IMR-90 (cell line): ENCODE data around the gene NTSR1. TPM values are rescaled to one million over a fixed set of nuclear protein-coding genes. Genes with fewer than 3 reads are reported as not detected.

Experiments
- ATAC-seq: fragments of 200-7000 bp; cut with Tn5 transposase; 2 replicates; pipeline ENCODE4 v1.9.1; 2020; ENCODE audit warnings: low read depth, mild to moderate bottlenecking, moderate library complexity
- BruUV-seq: library from RNA; stranded (reverse); fragments of 400-500 nt; replicated peaks from 2 replicates; lab custom pipeline; 2021; lab: Mats Ljungman, UMichigan
- CTCF ChIA-PET: fragments of 300-600 bp; formaldehyde crosslinking; extraction: SDS; loops from one replicate; lab custom pipeline; 2021; ENCODE audit warnings: antibody characterized with exemption; lab: Yijun Ruan, JAX
- POLR2A ChIA-PET: fragments of 300-600 bp; sonication (Branson Sonifier 250); formaldehyde crosslinking; loops from one replicate; lab custom pipeline; 2022; ENCODE audit warnings: antibody characterized with exemption; ENCODE audit not compliant: unreplicated experiment; lab: Charles Lee
- DNase-seq: peaks from one replicate; pipeline ENCODE4 v3.0.0; 2013
- H2AFZ ChIP-seq: replicated peaks from 2 replicates; pipeline ENCODE3; 2013; ENCODE audit warnings: low read length, mild to moderate bottlenecking; ENCODE audit not compliant: poor library complexity
- H2AK5ac ChIP-seq: 2 replicates; pipeline ENCODE4 v1.6.1; 2013; ENCODE audit warnings: low read depth, low read length, inconsistent platforms
- H2AK9ac ChIP-seq: replicated peaks from 2 replicates; pipeline ENCODE3; 2013; ENCODE audit warnings: mild to moderate bottlenecking, low read depth, low read length, moderate library complexity; ENCODE audit not compliant: poor library complexity
- H2BK120ac ChIP-seq: 2 replicates; pipeline ENCODE4 v1.6.1; 2013; ENCODE audit warnings: low read depth, low read length, inconsistent platforms
- H2BK15ac ChIP-seq: 3 replicates; pipeline ENCODE4 v1.6.1; 2013; ENCODE audit warnings: low read depth, low read length, inconsistent platforms
- H2BK20ac ChIP-seq: 2 replicates; pipeline ENCODE4 v1.6.1; 2013; ENCODE audit warnings: low read depth, mild to moderate bottlenecking, inconsistent platforms, low read length, moderate library complexity
- H2BK5ac ChIP-seq: 2 replicates; pipeline ENCODE4 v1.6.1; 2013; ENCODE audit warnings: mild to moderate bottlenecking, low read depth, low read length, inconsistent platforms; ENCODE audit not compliant: poor library complexity, severe bottlenecking
- H3K14ac ChIP-seq: replicated peaks from 2 replicates; pipeline ENCODE4 v1.6.1; 2013; ENCODE audit warnings: low read depth, low read length, inconsistent platforms
- H3K18ac ChIP-seq: 2 replicates; pipeline ENCODE4 v1.6.1; 2013; ENCODE audit warnings: low read depth, low read length, control low read depth
- H3K23ac ChIP-seq: 2 replicates; pipeline ENCODE4 v1.6.1; 2013; ENCODE audit warnings: low read depth, low read length, inconsistent platforms
- H3K27ac ChIP-seq: 2 replicates; pipeline ENCODE4 v1.5.1; 2013; ENCODE audit warnings: mild to moderate bottlenecking, control low read depth, low read length; ENCODE audit not compliant: insufficient read depth
- H3K27me3 ChIP-seq: 2 replicates; pipeline ENCODE4 v1.6.1; 2013; ENCODE audit warnings: low read length; ENCODE audit not compliant: control insufficient read depth, insufficient read depth
- H3K36me3 ChIP-seq: 2 replicates; pipeline ENCODE4 v1.6.1; 2013; ENCODE audit warnings: low read length, mixed read lengths; ENCODE audit not compliant: control insufficient read depth, insufficient read depth
- H3K4ac ChIP-seq: 2 replicates; pipeline ENCODE4 v1.6.1; 2013; ENCODE audit warnings: low read depth, low read length, inconsistent platforms
- H3K4me1 ChIP-seq: 2 replicates; pipeline ENCODE4 v1.6.1; 2013; ENCODE audit warnings: low read length, mixed read lengths; ENCODE audit not compliant: control insufficient read depth, insufficient read depth
- H3K4me2 ChIP-seq: 2 replicates; pipeline ENCODE4 v1.6.1; 2013; ENCODE audit warnings: low read depth, mild to moderate bottlenecking, control low read depth, low read length, moderate library complexity
- H3K4me3 ChIP-seq: 2 replicates; pipeline ENCODE4 v1.5.1; 2013; ENCODE audit warnings: low read depth, mild to moderate bottlenecking, control low read depth, low read length, moderate library complexity; ENCODE audit not compliant: insufficient read depth
- H3K56ac ChIP-seq: 2 replicates; pipeline ENCODE4 v1.6.1; 2013; ENCODE audit warnings: low read length, inconsistent platforms; ENCODE audit not compliant: insufficient read depth; ENCODE audit errors: extremely low read depth
- H3K79me1 ChIP-seq, 2 experiments: 2 replicates each; pipeline ENCODE4 v1.6.1; 2013; ENCODE audit warnings: low read length in 2 of 2, inconsistent platforms in 1 of 2, low read depth in 1 of 2
- H3K9ac ChIP-seq: 2 replicates; pipeline ENCODE4 v1.6.1; 2013; ENCODE audit warnings: low read depth, low read length, control low read depth
- H3K9me1 ChIP-seq: 2 replicates; pipeline ENCODE4 v1.6.1; 2013; ENCODE audit warnings: low read length, inconsistent platforms; ENCODE audit not compliant: insufficient read depth
- H3K9me3 ChIP-seq: 2 replicates; pipeline ENCODE4 v1.6.1; 2013; ENCODE audit warnings: low read length; ENCODE audit not compliant: control insufficient read depth, insufficient read depth
- H4K20me1 ChIP-seq: 2 replicates; pipeline ENCODE4 v1.6.1; 2013; ENCODE audit warnings: low read length, inconsistent platforms; ENCODE audit not compliant: insufficient read depth
- H4K5ac ChIP-seq: 2 replicates; pipeline ENCODE4 v1.6.1; 2013; ENCODE audit warnings: mild to moderate bottlenecking, low read depth, low read length, control low read depth
- H4K8ac ChIP-seq, 2 experiments: 2 replicates each; pipeline ENCODE4 v1.6.1; 2013; ENCODE audit warnings: low read depth in 2 of 2, low read length in 2 of 2, control low read depth in 1 of 2, inconsistent platforms in 1 of 2
- H4K91ac ChIP-seq: 2 replicates; pipeline ENCODE4 v1.6.1; 2013; ENCODE audit warnings: low read depth, low read length, inconsistent platforms; ENCODE audit not compliant: insufficient read depth
- BHLHE40 ChIP-seq: fragments of 150-350 bp; IDR thresholded peaks from 2 replicates; pipeline ENCODE4 v1.6.1; 2016; ENCODE audit warnings: mild to moderate bottlenecking, low read depth, low read length
- CEBPB ChIP-seq: IDR thresholded peaks from 2 replicates; pipeline ENCODE4 v1.6.1; 2012; ENCODE audit warnings: low read depth, low read length, improper control_type of control experiment
- CTCF ChIP-seq: conservative IDR thresholded peaks from 2 replicates; pipeline ENCODE4 v1.5.1; 2012; ENCODE audit warnings: mild to moderate bottlenecking, low read depth, low read length, improper control_type of control experiment
- ELK1 ChIP-seq: fragments of 150-350 bp; IDR thresholded peaks from 2 replicates; pipeline ENCODE4 v1.6.1; 2016; ENCODE audit warnings: low read depth, mild to moderate bottlenecking, low read length, moderate library complexity, borderline replicate concordance
- MAFK ChIP-seq: IDR thresholded peaks from 2 replicates; pipeline ENCODE4 v1.6.1; 2012; ENCODE audit warnings: low read depth, low read length, improper control_type of control experiment
- MAZ ChIP-seq: IDR thresholded peaks from 2 replicates; pipeline ENCODE4 v1.6.1; 2012; ENCODE audit warnings: low read depth, mild to moderate bottlenecking, low read length, improper control_type of control experiment, moderate library complexity, borderline replicate concordance
- MXI1 ChIP-seq: IDR thresholded peaks from 2 replicates; pipeline ENCODE4 v1.6.1; 2012; ENCODE audit warnings: low read depth, mild to moderate bottlenecking, low read length, moderate library complexity, borderline replicate concordance
- NFE2L2 ChIP-seq: fragments of 150-350 bp; IDR thresholded peaks from 2 replicates; pipeline ENCODE4 v1.6.1; 2016; ENCODE audit warnings: low read depth, mild to moderate bottlenecking, low read length
- POLR2A ChIP-seq: IDR thresholded peaks from 2 replicates; pipeline ENCODE4 v1.6.1; 2012; ENCODE audit warnings: mild to moderate bottlenecking, low read depth, low read length
- RFX5 ChIP-seq: IDR thresholded peaks from 2 replicates; pipeline ENCODE4 v1.8.0; 2012; ENCODE audit warnings: low read depth, mild to moderate bottlenecking, low read length, moderate library complexity
- SMC3 ChIP-seq: fragments of 150-350 bp; IDR thresholded peaks from 2 replicates; pipeline ENCODE4 v1.6.1; 2016; ENCODE audit warnings: low read depth, mild to moderate bottlenecking, antibody characterized with exemption, low read length, moderate library complexity
- WGBS, 2 experiments: methylation state at CpG; one replicate each; pipeline versions ENCODE4 v1.1.5 to v1.1.7; 2013; ENCODE audit warnings: missing lambda C conversion rate in 2 of 2; ENCODE audit not compliant: insufficient read length in 1 of 2; ENCODE audit errors: extremely low coverage in 2 of 2; 5-methylcytosine and 5-hydroxymethylcytosine counted together
- dilution Hi-C: fragments of 300-500 bp; cut with HindIII; formaldehyde crosslinking; loops from one replicate; pipeline ENCODE4 v1.14.3; 2018; ENCODE audit warnings: low sequenced_read_pairs; ENCODE audit not compliant: unreplicated experiment
- in situ Hi-C: fragments of 300-500 bp; cut with MboI; formaldehyde crosslinking; loops from 3 replicates; pipeline ENCODE4 v1.14.3; 2019; ENCODE audit warnings: low sequenced_read_pairs, inconsistent platforms, mixed read lengths
- intact Hi-C: fragments of 100-400 bp; cut with micrococcal nuclease; formaldehyde crosslinking; loops from 2 replicates; pipeline ENCODE4 v1.10.0; 2022
- polyA plus RNA-seq, 3 experiments: library from polyadenylated mRNA; depleted of rRNA; stranded (reverse); fragments of >200 nt; gene quantifications; 2 replicates each; pipeline ENCODE4 v1.2.3, GENCODE V29; 2012; ENCODE audit warnings: low replicate concordance in 1 of 3
- total RNA-seq: library from RNA; depleted of rRNA; stranded (reverse); fragments of >200 nt; gene quantifications from 2 replicates; pipeline ENCODE4 v1.2.3, GENCODE V29; 2012
- TF ChIP-seq, protein P1 (sequence below): fragments of 150-350 bp; IDR thresholded peaks from 2 replicates; pipeline ENCODE4 v1.6.1; 2017; ENCODE audit warnings: mild to moderate bottlenecking, antibody characterized with exemption, low read length, low read depth

The NTSR1 gene
- total and polyA plus RNA-seq, 2 of the 4 experiments (the other 2 are of a cell fraction): 0.54 to 1.8 TPM

- no peaks in the 10 kb centered on the region for H3K27me3 ChIP-seq
- intact Hi-C loops (no loop called here), in situ Hi-C loops (no loop called here), dilution Hi-C loops (no loop called here)
- H3K14ac ChIP-seq: no peak overlapping the region
- no peak overlapping the region for H2AFZ ChIP-seq
- no peak overlapping the region for H3K18ac ChIP-seq
- H2BK120ac ChIP-seq: no peak overlapping the region
- H3K9me3 ChIP-seq: no peaks in the 10 kb centered on the region
- ATAC-seq: no peak
- no peak overlapping the region for H3K27ac ChIP-seq
- CTCF ChIA-PET: interaction anchor here (0.6 kb wide), 1 partner anchor 86 kb away, joined by 3 read pairs; no protein-coding TSS in a partner anchor
- H3K56ac ChIP-seq: no peak overlapping the region
- H2BK20ac ChIP-seq: no peak overlapping the region
- H4K91ac ChIP-seq: no peak overlapping the region
- no peak overlapping the region for H4K8ac ChIP-seq
- H3K4me2 ChIP-seq: no peak overlapping the region
- no peak for TF ChIP-seq RFX5
- TF ChIP-seq, protein P1, sequence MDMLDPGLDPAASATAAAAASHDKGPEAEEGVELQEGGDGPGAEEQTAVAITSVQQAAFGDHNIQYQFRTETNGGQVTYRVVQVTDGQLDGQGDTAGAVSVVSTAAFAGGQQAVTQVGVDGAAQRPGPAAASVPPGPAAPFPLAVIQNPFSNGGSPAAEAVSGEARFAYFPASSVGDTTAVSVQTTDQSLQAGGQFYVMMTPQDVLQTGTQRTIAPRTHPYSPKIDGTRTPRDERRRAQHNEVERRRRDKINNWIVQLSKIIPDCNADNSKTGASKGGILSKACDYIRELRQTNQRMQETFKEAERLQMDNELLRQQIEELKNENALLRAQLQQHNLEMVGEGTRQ: no peak
- no peak for TF ChIP-seq BHLHE40
- no peak for TF ChIP-seq POLR2A
- TF ChIP-seq MAZ: no peak
- no peak for TF ChIP-seq CEBPB
- no peak for TF ChIP-seq ELK1
- TF ChIP-seq NFE2L2: no peak
- no peak for TF ChIP-seq MXI1
- TF ChIP-seq SMC3: no peak
- TF ChIP-seq CTCF: no peak
- no peak for TF ChIP-seq MAFK
- no peak overlapping the region for H3K4ac ChIP-seq
- no TSS peak for BruUV-seq
- H2BK5ac ChIP-seq: no peak overlapping the region
- H3K9ac ChIP-seq: no peak overlapping the region
- H2BK15ac ChIP-seq: no peak overlapping the region
- H2AK5ac ChIP-seq: no peak overlapping the region
- no peak for DNase-seq
- H3K23ac ChIP-seq: no peak overlapping the region
- POLR2A ChIA-PET: no interaction called here
- H4K20me1 ChIP-seq: peaks cover 26% of the 10 kb centered on the region
- H3K79me1 ChIP-seq: peaks cover 15 to 30% of the 10 kb centered on the region in 2 experiments
- H3K36me3 ChIP-seq: peaks cover 32% of the 10 kb centered on the region
- H4K5ac ChIP-seq: no peak overlapping the region
- H2AK9ac ChIP-seq: no peak overlapping the region
- H3K4me3 ChIP-seq: no peak overlapping the region
- peaks cover 12% of the 10 kb centered on the region for H3K4me1 ChIP-seq
- H3K9me1 ChIP-seq: no peaks in the 10 kb centered on the region
- WGBS, 2 experiments: 60% methylated on average over 1 of the region's 22 CpGs; no CpG with 5 or more reads in 1 of the 2 experiments
Observed at GRCh38 chr20:62802026-62802712, 93.5 kb downstream of the NTSR1 start.
